Forelimb muscle (tissue), 1 donor: ENCODE results near the gene GPC6. TPM values are rescaled to one million over a fixed set of nuclear protein-coding genes. Genes with fewer than 3 reads are reported as not detected.

Experiments
- DNase-seq: peaks from one replicate; pipeline ENCODE4 v3.0.0-alpha.2; 2013; ENCODE audit warnings: low read depth
- polyA plus RNA-seq: library from polyadenylated mRNA; unstranded; fragments of 120-200 nt; gene quantifications from one replicate; pipeline ENCODE4 v1.2.1, GENCODE V29; 2013; ENCODE audit not compliant: insufficient read length

Gene GPC6
- polyA plus RNA-seq, 1 donor: 8.2 TPM

DNA sequence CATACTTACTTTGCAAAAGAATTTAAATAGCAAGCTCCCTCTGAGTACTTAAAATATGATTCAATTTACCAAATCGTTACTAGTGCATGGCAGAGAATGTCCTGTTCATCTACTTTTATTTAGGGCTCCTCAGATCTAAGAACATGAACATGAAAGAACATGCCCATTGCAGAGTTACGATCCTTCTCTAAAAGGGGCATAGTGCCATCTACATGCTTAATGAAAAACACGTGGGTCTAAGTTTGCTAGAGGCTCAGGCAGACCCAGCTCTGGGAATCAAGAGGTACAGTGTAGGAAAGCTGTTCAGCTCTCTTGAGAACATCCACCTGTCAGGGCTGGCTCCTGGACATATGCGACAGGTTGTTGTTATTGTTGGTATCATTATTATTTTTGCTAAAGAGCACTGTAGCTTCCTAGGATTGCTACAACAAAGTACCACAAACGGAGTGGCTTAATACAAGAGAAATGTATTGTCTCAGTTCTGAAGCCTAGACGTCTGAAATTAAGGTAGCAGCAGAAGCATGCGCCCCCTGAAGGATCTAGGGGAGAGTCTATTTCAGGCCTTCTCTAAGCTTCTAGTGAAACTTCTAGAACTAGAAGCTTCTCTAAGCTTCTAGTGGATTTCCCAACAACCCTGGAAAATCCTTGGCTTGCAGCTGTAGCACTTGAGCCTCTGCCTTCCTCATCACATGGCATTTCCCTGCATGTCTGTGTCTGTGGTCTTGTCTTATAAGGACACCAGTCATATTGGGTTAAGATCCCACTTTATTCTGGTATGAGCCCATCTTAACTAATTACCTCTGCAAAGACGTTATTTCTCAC, 1119.0 kb downstream of the GPC6 start:
- no peak for DNase-seq

DNA sequence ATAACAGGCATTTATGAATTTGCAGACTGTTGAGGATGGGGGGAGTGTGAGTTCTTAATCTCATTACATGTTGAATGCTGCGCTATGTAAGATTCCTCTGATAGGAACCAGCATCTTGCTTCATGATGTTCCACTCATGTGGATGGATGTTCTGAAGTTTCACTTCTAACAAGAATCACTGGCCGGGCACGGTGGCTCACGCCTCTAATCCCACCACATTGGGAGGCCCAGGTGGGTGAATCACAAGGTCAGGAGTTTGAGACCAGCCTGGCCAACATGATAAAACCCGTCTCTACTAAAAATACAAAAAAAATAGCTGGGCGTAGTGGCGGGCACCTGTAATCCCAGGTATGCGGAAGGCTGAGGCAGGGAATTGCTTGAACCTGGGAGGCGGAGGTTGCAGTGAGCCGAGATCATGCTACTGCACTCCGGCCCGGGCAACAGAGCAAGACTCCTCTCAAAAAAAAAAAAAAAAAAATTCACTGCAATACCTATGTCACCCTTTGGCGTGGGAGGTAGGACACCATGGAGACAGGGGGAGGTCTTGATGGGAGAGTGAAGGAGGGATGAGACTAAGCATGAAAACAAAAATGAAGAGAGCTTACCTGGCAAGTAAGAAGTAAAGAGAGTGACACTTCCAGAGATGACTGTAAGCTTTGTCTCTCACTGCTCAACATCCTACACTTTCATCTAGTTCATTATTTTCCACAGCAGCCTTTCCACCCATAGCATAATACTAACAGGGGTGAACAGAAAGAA, 1119.8 kb downstream of the GPC6 start:
- DNase-seq: no peak

GRCh38 chr13:94351292-94351990, 1124.8 kb downstream of the GPC6 start:
- DNase-seq: no peak

DNA sequence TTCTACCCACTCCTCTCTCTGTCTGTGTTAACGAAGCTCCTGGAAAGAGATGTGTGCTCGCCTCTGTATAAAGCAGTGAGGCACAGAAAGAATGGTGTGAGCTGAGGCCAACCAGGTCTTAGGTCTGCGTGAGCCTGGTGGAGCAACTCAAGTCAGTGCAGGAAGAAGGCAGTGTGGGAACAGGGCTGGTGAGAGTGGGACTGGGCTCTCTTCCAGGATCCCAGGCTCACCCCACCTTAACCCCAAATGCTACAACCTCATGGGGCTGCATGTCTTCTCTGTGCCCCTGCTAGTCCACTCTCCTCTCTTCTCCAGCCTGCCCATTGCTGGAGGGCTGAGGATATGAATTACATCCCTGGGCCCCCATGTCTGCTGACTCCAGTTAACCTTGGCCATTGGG, 1125.5 kb downstream of the GPC6 start:
- DNase-seq: no peak

DNA sequence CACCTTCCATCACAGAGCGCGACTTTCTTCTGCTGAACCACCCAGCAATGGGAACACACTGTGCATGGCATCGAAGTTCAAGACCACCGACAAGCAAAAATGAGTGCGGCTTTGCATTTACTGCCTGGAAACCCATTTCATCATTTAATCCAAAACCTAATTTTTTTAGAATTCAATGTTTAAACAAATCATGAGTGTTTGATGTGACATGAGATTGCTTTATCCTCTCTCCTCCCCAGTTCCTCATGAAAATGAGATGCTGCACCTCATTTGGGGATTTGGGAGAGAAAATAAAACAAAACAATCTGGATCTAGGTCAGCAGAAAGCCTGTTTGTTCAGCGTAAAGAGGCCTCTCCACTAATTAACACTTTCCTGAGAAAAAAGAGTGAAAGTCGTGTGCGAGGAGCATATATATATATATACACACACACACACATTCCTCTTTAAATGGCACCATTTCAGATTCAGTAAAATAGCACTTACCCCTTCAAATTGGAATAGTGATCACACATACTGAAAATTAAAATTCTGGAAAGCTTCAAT, 1126.6 kb downstream of the GPC6 start:
- no peak for DNase-seq

GRCh38 chr13:94359875-94360274, 1133.3 kb downstream of the GPC6 start:
- no peak for DNase-seq

- DNase-seq: peak; percentile 70
Observed at GRCh38 chr13:94362411-94362909, 1135.9 kb downstream of the GPC6 start.

DNA sequence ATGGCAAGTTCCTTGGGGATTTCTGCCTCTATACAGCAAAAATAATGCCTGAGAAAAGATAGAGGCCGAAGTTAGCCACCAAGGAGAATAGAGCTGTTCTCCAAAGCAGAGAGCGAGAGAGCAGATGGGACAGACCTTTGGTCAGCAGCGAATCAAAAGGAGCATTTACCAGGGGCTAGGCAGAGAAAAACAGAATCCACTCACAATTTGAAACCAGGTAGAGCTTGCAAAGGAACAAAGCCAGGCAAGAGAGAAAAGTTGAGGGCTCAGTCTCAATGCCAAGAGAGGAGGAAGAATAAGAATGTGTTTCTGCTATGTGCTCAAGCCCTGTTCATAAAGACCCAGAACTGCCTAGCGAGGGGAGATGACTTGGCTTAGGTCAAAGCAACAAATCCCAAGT, 1140.1 kb downstream of the GPC6 start:
- no peak for DNase-seq

- DNase-seq: peak; percentile 84
Observed at GRCh38 chr13:94369972-94370436, 1143.4 kb downstream of the GPC6 start.

- DNase-seq: no peak
Observed at GRCh38 chr13:94371855-94372254, 1145.2 kb downstream of the GPC6 start.

DNA sequence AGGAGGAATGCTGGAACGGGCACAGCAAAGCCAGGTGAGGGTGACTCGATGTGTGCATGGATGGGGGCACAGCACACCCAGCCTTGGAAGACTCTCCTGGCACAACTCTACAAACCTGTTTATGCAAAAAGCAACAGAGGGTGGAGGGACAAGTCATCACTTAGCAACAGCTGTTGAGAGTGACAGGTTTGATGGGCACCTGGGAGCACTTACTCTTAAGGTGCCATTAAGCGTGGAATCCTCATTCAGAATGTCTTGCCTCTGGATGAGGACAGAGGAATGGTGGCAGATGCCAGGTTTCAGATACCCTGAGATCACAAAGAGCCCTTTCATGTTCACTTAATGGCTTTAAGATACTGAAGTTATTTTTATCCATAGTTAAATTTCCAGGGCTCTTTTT, 1155.9 kb downstream of the GPC6 start:
- no peak for DNase-seq

DNA sequence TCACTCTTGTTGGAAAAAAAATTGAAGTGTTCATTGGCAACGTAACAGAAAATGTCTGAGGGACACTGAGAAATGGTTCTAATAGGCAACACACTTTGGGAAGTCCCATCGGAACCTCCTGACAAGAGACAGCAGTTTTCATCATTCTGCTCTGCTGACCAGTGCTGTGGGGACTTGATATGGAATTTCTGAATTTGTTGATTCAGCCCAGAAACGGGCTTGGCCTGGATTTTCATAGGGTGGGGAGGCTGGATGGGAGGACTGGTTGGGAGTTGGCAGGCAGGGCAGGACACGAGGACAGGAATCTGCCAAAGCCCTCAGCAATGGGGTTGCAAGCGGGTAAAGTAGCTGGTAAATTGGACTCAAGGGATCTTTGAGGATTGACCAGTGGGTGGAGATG, 1156.4 kb downstream of the GPC6 start:
- DNase-seq: no peak

- no peak for DNase-seq
Observed at GRCh38 chr13:94384231-94384905, 1157.8 kb downstream of the GPC6 start.

DNA sequence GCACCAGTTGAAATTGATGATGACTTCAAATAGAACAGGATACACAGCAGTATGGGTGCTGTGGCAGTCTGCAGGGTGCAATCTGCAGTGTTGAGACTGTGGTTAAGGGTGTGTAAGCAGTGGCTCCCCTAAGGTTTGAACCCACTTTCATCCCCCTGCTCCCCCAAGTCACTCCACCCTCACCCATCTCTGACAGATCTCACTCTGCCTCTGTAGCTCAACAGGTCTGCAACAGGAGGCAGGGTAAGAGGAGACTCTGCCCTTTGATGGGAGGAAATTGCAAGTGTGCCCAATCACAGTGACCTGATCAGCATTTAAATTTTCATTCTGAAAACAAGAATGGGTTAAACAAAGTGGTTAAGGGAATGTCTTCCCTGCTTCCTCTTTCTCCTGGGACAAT, 1160.4 kb downstream of the GPC6 start:
- no peak for DNase-seq

- no peak for DNase-seq
Observed at GRCh38 chr13:94389604-94390351, 1163.2 kb downstream of the GPC6 start.

DNA sequence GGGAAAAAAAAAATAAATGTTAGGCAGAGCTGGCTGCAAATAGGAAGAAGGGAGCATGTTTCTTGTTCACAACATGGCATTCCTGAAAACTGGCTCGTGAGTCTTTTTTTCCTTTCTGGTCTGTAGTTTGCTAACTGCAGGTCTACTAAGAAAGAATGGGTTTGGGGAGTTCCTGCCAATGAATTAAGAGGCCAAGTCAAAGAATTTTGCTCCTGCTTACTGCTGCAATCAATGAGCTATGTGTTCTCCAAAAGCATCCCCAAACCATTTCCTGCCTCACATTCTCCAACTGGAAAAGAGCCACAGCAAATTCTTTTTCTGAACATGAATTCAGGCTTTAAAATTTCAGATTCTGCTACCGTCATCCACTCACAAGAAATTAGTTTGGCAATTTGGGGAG, 1164.3 kb downstream of the GPC6 start:
- no peak for DNase-seq

GRCh38 chr13:94394723-94395122, 1168.1 kb downstream of the GPC6 start:
- no peak for DNase-seq

DNA sequence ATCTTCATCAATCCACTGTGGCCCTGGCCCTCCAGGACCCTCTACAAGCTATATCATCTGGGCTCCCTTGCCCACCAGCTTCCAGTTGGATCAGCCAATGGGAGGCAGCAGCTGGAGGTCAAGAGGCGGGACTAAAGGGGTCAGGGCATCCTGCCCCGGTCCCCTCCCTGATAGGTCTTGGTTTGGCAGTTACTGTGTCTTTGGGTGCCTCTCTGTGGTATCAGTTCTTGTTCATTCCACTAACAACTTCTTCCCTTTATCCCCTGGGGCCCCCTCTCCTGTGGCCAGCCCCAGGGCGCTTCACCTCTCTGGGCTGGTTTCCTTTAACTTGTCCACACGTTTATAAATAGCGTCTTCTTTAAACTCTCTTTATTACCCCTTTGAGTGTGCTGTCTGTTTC, 1169.3 kb downstream of the GPC6 start:
- no peak for DNase-seq

DNA sequence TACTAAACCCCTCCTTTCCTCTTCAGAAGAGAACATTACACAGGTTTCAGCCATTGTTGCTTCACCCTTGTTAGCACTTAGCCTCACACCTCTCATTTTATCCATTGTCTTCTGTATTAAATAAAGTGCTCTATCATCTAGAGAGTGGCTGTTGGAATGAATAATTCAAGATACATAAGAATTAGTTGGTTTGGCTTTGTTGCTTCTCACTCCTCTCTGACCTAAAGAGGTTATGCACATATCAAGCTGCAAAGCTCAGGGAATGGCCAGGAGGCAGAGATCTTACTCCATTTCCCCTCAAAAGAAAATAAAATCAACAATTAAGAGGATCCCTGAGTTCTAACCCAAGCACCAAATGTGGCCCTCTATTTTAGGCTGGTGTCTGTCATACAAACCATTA, 1173.2 kb downstream of the GPC6 start:
- DNase-seq: no peak

- no peak for DNase-seq
Observed at GRCh38 chr13:94400874-94401273, 1174.3 kb downstream of the GPC6 start.
